ENCODE results near the gene SPTBN5. TPM values are rescaled to one million over a fixed set of nuclear protein-coding genes. Genes with fewer than 3 reads are reported as not detected.
A peak's percentile ranks its signal among the peaks of the same experiment; 100 is the strongest.

SPTBN5 gene
- 0.35 and 2.5 TPM in 2 replicates for total RNA-seq

GRCh38 chr15:41893422-41894250 is at the start of gene SPTBN5:
SPTBN5 (minus strand) TSS chr15:41894053; CDS start chr15:41893497, 556 bp downstream.
- DNase-seq (ENCODE audit: low read depth): no peak

- no peak for DNase-seq (ENCODE audit: low read depth)
These were observed 49.0 kb upstream of the SPTBN5 start for GRCh38 chr15:41942886-41943285.

DNA sequence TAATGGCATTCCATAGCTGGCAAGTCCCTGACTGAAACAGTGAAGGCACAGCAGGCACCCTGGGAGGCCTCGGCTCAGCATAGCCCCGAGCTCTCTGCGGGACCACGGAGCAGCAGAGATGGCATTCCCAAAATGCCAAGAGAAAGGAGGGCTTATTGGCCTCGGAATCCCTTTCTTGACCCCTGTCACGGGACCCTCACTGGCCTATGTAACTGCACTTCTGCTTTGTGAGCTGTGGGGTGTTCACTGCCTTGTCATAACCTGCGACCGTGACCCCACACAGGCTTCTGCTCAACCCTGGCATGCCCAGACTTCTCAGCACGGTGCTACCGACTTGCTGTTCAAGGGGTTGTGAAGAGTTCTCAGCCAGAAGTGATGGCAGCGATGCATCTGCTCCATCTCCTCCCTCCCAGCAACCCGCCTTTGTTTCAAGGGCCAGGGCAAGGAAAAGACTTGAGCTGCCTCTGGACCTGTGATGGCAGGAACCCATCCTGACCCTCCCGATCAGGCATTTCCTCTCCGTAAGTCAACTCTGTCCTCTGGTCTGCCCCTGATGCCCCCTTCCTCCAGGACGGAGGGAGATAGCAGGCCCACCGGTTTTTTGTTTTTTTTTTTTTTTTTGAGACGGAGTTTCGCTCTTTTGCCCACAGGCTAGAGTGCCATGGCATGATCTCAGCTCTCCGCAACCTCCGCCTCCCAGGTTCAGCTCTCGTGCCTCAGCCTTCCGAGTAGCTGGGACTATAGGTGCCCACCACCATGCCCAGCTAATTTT is 48.0 kb upstream of the SPTBN5 start:
- no peak for DNase-seq (ENCODE audit: low read depth)

- peak; percentile 56 for DNase-seq (ENCODE audit: low read depth)
These were observed 46.6 kb upstream of the SPTBN5 start for GRCh38 chr15:41940441-41940857.

- DNase-seq (ENCODE audit: low read depth): no peak
These were observed 46.1 kb upstream of the SPTBN5 start for GRCh38 chr15:41939986-41940385.

- DNase-seq (ENCODE audit: low read depth): no peak
These were observed 43.7 kb upstream of the SPTBN5 start for GRCh38 chr15:41937568-41937923.

DNA sequence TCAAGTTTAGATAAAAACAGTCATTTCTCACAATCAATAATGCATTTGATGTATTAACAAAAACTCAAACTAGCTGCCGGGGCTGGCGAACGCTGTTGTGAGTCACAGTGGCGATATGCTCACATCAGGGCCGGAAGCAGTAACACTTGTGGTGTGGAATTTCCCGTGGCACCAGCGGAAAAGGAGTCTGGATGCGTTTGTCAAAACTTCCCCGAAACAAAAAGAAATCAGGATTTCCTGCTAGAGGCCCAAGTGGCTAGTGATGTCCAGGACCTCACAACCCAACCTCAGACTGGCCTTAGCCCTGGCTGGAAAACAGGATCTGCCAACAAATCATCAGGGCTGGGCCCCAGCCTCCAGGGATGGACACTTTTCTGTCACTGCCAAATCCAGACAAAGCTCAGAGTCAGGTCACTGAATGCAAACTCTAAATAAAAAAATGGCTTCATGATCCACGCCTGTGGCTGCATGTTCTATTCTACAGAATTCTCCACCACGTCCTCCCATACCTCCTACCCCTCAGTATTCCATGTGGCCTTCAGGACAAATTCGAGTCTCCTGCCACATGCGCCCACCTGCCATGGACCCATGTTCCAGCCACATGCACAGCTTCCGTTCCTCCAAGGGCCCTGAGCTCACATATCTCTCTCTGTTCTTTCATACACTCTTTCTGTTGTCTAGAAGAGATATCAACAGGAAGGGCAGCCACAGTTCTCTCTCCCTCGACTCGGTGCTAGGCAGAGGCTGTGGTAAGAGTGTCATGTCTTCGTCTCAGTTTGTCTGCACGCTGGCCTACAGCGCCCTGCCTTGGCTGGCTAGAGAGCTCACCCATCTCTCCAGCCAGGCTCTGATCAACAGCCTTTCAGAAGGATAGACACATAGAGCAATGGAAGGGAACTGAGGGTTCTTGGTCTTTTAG is 43.1 kb upstream of the SPTBN5 start:
- no peak for DNase-seq (ENCODE audit: low read depth)

GRCh38 chr15:41936155-41936554 is 42.3 kb upstream of the SPTBN5 start:
- DNase-seq (ENCODE audit: low read depth): no peak

DNA sequence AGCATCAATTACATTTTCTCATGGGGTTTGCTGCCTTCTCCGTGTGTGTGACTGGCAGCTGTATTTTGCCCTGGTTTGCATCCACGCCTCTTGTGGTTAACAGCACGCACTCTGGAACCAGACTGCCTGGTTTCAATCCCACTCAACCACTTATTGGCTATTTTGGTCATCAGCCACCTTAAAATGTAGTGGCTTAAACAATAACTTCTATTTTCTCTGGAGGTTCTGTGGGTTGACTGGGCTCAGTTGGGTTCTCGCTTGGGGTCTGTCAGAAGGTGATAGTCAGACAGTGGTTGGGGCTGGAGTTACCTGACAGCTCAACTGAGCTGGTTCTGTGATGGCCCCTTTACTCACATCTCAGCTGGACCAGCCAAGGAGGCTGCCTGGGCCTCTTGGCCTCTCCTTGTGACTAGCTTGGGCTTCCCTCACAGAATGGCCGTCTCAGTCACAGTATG is 41.7 kb upstream of the SPTBN5 start:
- no peak for DNase-seq (ENCODE audit: low read depth)

GRCh38 chr15:41934843-41935242 is 41.0 kb upstream of the SPTBN5 start:
- no peak for DNase-seq (ENCODE audit: low read depth)

- no peak for DNase-seq (ENCODE audit: low read depth)
These were observed 39.9 kb upstream of the SPTBN5 start for GRCh38 chr15:41933771-41934170.

DNA sequence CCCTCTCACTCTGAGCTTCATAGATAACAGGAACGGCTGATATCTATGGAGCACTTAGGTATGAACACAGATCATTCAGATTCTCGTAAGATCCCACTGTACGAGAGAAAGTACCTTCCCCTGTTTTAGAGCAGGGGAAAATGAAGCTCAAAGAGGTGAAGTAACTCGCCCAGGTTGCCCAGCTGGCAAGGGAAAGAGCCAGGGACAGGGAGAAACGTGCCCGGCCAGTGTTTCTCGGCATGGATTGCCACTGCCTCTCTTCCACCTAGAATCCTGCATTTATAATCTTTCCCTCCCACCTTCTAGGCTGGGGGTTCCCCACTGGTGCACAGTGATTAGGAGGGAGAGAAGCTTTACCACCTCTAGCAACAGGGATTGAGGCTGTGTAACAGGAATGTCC is 39.5 kb upstream of the SPTBN5 start:
- DNase-seq (ENCODE audit: low read depth): no peak

GRCh38 chr15:41932511-41933289 is 38.8 kb upstream of the SPTBN5 start:
- DNase-seq (ENCODE audit: low read depth): no peak

DNA sequence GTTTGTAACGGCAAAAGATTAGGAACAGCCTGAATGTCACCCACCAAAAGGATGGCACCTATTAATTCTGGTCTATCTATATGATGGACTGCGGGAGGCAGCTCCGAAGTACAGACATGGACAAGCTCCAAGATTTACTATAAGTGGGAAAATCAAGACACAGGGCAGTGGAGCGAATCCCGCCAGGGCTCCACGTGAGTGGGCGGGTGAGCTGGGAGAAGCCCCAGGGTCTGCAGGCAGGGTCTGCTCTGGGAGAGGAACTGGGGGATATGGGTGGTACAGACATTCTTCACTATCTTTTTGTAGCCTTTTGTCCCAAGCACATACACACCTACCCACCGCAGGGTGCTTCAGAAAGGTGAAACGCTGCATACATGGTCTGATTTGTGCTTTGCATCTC is 38.2 kb upstream of the SPTBN5 start:
- DNase-seq (ENCODE audit: low read depth): no peak

- no peak for DNase-seq (ENCODE audit: low read depth)
These were observed 37.0 kb upstream of the SPTBN5 start for GRCh38 chr15:41930867-41931222.

DNA sequence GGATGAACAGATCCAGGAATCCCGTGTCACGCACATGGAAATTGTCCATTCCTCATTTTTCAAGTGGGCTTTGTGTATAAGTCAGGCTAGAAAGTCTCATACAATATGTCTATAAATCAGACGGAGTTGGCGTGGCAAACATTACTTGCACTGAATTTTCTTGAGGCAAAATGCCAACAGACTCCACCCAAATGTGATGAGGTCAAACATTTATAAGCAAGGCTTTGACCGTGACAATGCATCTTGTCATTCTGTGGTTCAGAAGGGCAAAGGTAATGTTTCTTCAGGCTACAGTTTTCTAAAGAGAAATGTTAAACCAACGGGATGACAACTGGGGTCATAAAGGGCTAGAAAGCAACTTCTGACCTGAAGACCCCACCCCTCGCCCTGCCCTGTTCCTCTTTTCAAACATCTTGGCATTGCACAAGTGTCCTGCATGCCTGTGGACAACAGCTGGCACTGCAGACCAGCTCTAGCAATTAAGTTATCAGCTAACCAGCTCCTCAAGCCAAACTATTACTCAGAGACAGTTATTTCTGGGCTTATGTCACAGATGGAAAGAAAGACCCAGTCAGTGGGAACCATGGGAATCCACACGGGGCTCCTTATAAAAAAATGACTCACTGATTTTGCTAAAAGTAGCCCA is 36.5 kb upstream of the SPTBN5 start:
- peak; percentile 95 for DNase-seq (ENCODE audit: low read depth)

GRCh38 chr15:41928637-41929620 is 35.1 kb upstream of the SPTBN5 start:
- no peak for DNase-seq (ENCODE audit: low read depth)

GRCh38 chr15:41928100-41928499 is 34.2 kb upstream of the SPTBN5 start:
- no peak for DNase-seq (ENCODE audit: low read depth)

DNA sequence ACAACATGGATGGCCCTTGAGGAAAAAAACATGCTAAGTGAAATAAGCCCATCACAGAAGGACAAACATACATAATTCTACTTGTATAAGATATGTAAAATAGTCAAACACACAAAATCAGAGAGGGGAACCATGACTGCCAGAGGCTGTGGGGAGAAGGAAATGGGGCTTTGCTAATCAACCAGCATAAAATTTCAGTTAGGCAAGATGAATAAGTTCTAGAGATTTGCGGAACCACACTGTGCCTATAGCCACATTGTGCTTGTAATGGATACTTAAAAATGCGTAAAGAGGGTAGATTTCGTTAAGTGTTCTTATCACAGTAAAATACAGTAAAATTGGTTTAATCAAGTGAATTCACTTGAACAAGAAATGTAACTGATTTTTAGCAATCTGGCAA is 33.7 kb upstream of the SPTBN5 start:
- DNase-seq (ENCODE audit: low read depth): no peak

Data from renal cortical epithelial cell (primary cell).